Measurements from ENCODE around the gene NRXN3. TPM values are rescaled to one million over a fixed set of nuclear protein-coding genes. Genes with fewer than 3 reads are reported as not detected.

The NRXN3 gene
- total and polyA plus RNA-seq, 2 of the 4 experiments (the other 2 are of a cell fraction), result 4.8 to 25.1 TPM

GRCh38 chr14:79583738-79584408 is 1413.7 kb downstream of the NRXN3 start:
- DNase-seq (peak; percentile 88), ATAC-seq (ENCODE audit: low read depth) (peak; percentile 36)
- Histone ChIP-seq H3K27me3 (ENCODE audit: control insufficient read depth, insufficient read depth, low read length) (no peaks in the 10 kb centered on the region), H3K56ac (ENCODE audit: extremely low read depth, insufficient read depth, low read length) (peak overlapping the region; percentile 87), H4K8ac (ENCODE audit: low read depth in 2 of 2, low read length in 2 of 2) (peak overlapping the region; percentile 80 to 87), H2BK20ac (ENCODE audit: low read depth, low read length) (peak overlapping the region; percentile 94), H3K4me3 (ENCODE audit: insufficient read depth, low read depth, low read length) (no peak overlapping the region), H2BK5ac (ENCODE audit: low read depth, low read length, poor library complexity, severe bottlenecking) (peak overlapping the region; percentile 95), H4K20me1 (ENCODE audit: insufficient read depth, low read length) (no peaks in the 10 kb centered on the region), H3K9me3 (ENCODE audit: control insufficient read depth, insufficient read depth, low read length) (no peaks in the 10 kb centered on the region), H3K18ac (ENCODE audit: low read depth, low read length) (peak overlapping the region; percentile 94), H3K4ac (ENCODE audit: low read depth, low read length) (peak overlapping the region; percentile 88), H3K4me2 (ENCODE audit: low read depth, low read length) (peak overlapping the region; percentile 32; the same call in 1 of the 2 replicates), H2AK9ac (replicated peaks; ENCODE audit: low read depth, low read length, poor library complexity) (no peak overlapping the region), H3K36me3 (ENCODE audit: control insufficient read depth, insufficient read depth, low read length) (no peaks in the 10 kb centered on the region), H3K9ac (ENCODE audit: low read depth, low read length) (no peak overlapping the region; the same call in 1 of the 2 replicates), H2AFZ (replicated peaks; ENCODE audit: low read length, poor library complexity) (no peak overlapping the region), H3K14ac (replicated peaks; ENCODE audit: low read depth, low read length) (peak overlapping the region; percentile 62), H3K9me1 (ENCODE audit: insufficient read depth, low read length) (peaks cover 7% of the 10 kb centered on the region; the same call in 1 of the 2 replicates), H3K27ac (ENCODE audit: insufficient read depth, low read length) (peak overlapping the region; percentile 85; the same call in 1 of the 2 replicates), H3K79me1 (ENCODE audit: low read depth in 1 of 2, low read length in 2 of 2) (no peaks in the 10 kb centered on the region), H4K5ac (ENCODE audit: low read depth, low read length) (peak overlapping the region; percentile 47; the same call in 1 of the 2 replicates), H3K23ac (ENCODE audit: low read depth, low read length) (peak overlapping the region; percentile 84), H2BK15ac (ENCODE audit: low read depth, low read length) (peak overlapping the region; percentile 95), H2AK5ac (ENCODE audit: low read depth, low read length) (peak overlapping the region; percentile 49), H4K91ac (ENCODE audit: insufficient read depth, low read depth, low read length) (peak overlapping the region; percentile 92), H2BK120ac (ENCODE audit: low read depth, low read length) (peak overlapping the region; percentile 95), H3K4me1 (ENCODE audit: control insufficient read depth, insufficient read depth, low read length) (peaks cover 14% of the 10 kb centered on the region)
- peak; percentile 77 for TF ChIP-seq CEBPB (IDR thresholded peaks at IDR 0.05; ENCODE audit: low read depth, low read length)
- TF ChIP-seq RCOR1 (IDR thresholded peaks at IDR 0.05; ENCODE audit: insufficient replicate concordance, low read length), result no peak
- TF ChIP-seq FOS (IDR thresholded peaks at IDR 0.05; ENCODE audit: low read depth, low read length), result peak; percentile 34; the same call in 1 of the 2 replicates
- TF ChIP-seq MAFK (IDR thresholded peaks at IDR 0.05; ENCODE audit: low read depth, low read length), result no peak
- in situ Hi-C loops (cut with MboI; ENCODE audit: low sequenced_read_pairs) (no loop called here), dilution Hi-C loops (cut with HindIII; ENCODE audit: low sequenced_read_pairs, unreplicated experiment) (no loop called here), intact Hi-C loops (cut with micrococcal nuclease) (loop anchor here (2.0 to 10.0 kb wide), 6 partner anchors 215 to 1271 kb away; no protein-coding TSS in a partner anchor)
- WGBS, 2 experiments (ENCODE audit: extremely low coverage in 2 of 2, insufficient read length in 1 of 2), result no CpG with 5 or more reads among the region's 4 CpGs
- BruUV-seq (replicated peaks), result no TSS peak
- ChIA-PET POLR2A (ENCODE audit: unreplicated experiment) (no interaction called here), CTCF (interaction anchor here (1.0 to 1.5 kb wide), 3 partner anchors 19 to 77 kb away, joined by 3 to 4 read pairs (median 3); no protein-coding TSS in a partner anchor)

All from IMR-90 (cell line).